ENCODE results near the gene NOS3.

Gene NOS3

GRCh38 chr7:150944066-150945042, 46.5 kb upstream of the NOS3 start:
- TF ChIP-seq CTCF (conservative IDR thresholded peaks at IDR 0.05; ENCODE audit: control insufficient read depth, insufficient read depth, low read depth, low read length): no peak
- no peak overlapping the region for H3K4me3 ChIP-seq (ENCODE audit: control insufficient read depth, low read depth, low read length)
- no peak for DNase-seq (ENCODE audit: low read depth)

GRCh38 chr7:150945171-150945852, 45.5 kb upstream of the NOS3 start:
- TF ChIP-seq CTCF (conservative IDR thresholded peaks at IDR 0.05; ENCODE audit: control insufficient read depth, insufficient read depth, low read depth, low read length): no peak
- H3K4me3 ChIP-seq (ENCODE audit: control insufficient read depth, low read depth, low read length): no peak overlapping the region
- DNase-seq (ENCODE audit: low read depth): no peak

- DNase-seq (ENCODE audit: low read depth): no peak
- no peak overlapping the region for H3K4me3 ChIP-seq (ENCODE audit: control insufficient read depth, low read depth, low read length)
- TF ChIP-seq CTCF (conservative IDR thresholded peaks at IDR 0.05; ENCODE audit: control insufficient read depth, insufficient read depth, low read depth, low read length): no peak
These were observed 44.9 kb upstream of the NOS3 start for GRCh38 chr7:150945853-150946420.

- no peak for DNase-seq (ENCODE audit: low read depth)
- no peak for TF ChIP-seq CTCF (conservative IDR thresholded peaks at IDR 0.05; ENCODE audit: control insufficient read depth, insufficient read depth, low read depth, low read length)
- H3K4me3 ChIP-seq (ENCODE audit: control insufficient read depth, low read depth, low read length): no peak overlapping the region
These were observed 44.2 kb upstream of the NOS3 start for GRCh38 chr7:150946421-150947240.

- DNase-seq (ENCODE audit: low read depth): no peak
- H3K4me3 ChIP-seq (ENCODE audit: control insufficient read depth, low read depth, low read length): no peak overlapping the region
- no peak for TF ChIP-seq CTCF (conservative IDR thresholded peaks at IDR 0.05; ENCODE audit: control insufficient read depth, insufficient read depth, low read depth, low read length)
These were observed 43.5 kb upstream of the NOS3 start for GRCh38 chr7:150947241-150947745.
